Upper lobe of left lung (tissue), 4 donors: ENCODE data around the gene KDM4E.
A peak's percentile ranks its signal among the peaks of the same experiment; 100 is the strongest.

Experiments used
- CTCF ChIP-seq, 6 experiments: fragments of 450-650 bp in 4 of 6; fragments of 200-600 bp in 2 of 6; sonication (generic) in 2 of 6; IDR thresholded peaks; one replicate each; pipeline ENCODE4 v1.5.1; 2016 to 2019; ENCODE audit warnings: antibody characterized with exemption in 6 of 6
- EP300 ChIP-seq, 4 donors: sonication (generic); formaldehyde crosslinking; IDR thresholded peaks; one replicate each; pipeline ENCODE4 v1.5.1; 2017; ENCODE audit warnings: antibody characterized with exemption in 4 of 4, control low read depth in 2 of 4
- POLR2AphosphoS5 ChIP-seq, 2 donors: sonication (generic); formaldehyde crosslinking; IDR thresholded peaks; one replicate each; pipeline ENCODE4 v1.5.1; 2017; ENCODE audit warnings: antibody characterized with exemption in 2 of 2

GRCh38 chr11:95076416-95076815, 51.4 kb downstream of the KDM4E start:
- TF ChIP-seq CTCF (IDR thresholded peaks at IDR 0.05) (no peak), POLR2AphosphoS5 (IDR thresholded peaks at IDR 0.05) (no peak), EP300 (IDR thresholded peaks at IDR 0.05) (peak in 1 of 4 donors; percentile 81)
